ENCODE results near the gene SLC35D3.

- no peak for TF ChIP-seq TAF1 (IDR thresholded peaks at IDR 0.05; ENCODE audit: low read depth, low read length)
- no peak for TF ChIP-seq POLR2A (IDR thresholded peaks at IDR 0.05; ENCODE audit: low read depth, low read length)
- no peak for TF ChIP-seq SPI1 (IDR thresholded peaks at IDR 0.05; ENCODE audit: low read depth, low read length)
- no peak for TF ChIP-seq POLR2AphosphoS5 (IDR thresholded peaks at IDR 0.05; ENCODE audit: low read depth, low read length)
- TF ChIP-seq PAX5 (IDR thresholded peaks at IDR 0.05; ENCODE audit: insufficient read depth, low read length, severe bottlenecking) = no peak
- TF ChIP-seq POU2F2 (IDR thresholded peaks at IDR 0.05; ENCODE audit: low read depth, low read length) = no peak
These were observed 31.1 kb upstream of the SLC35D3 start for GRCh38 chr6:136890986-136891385.

All from GM12891 (cell line).